Astrocyte of the spinal cord (primary cell): Measurements from ENCODE around the gene SLC25A44.
"Not testable (repeated sequence)": the region's sequence is repeated elsewhere in the genome, so short reads cannot be mapped to it uniquely, and the experiment has no call there.

Experiments used
- DNase-seq: peaks from one replicate; pipeline ENCODE4 v3.0.0; 2011; ENCODE audit warnings: low read depth, low spot score
- H3K4me3 ChIP-seq: 2 replicates; pipeline ENCODE4 v1.5.1; 2011; ENCODE audit warnings: low read depth, mild to moderate bottlenecking, low read length, moderate library complexity
- in situ Hi-C: cut with HindIII; loops from 2 replicates; pipeline ENCODE4 v1.10.0; 2017; ENCODE audit warnings: low sequenced_read_pairs
- TF ChIP-seq, protein P1 (sequence below): IDR thresholded peaks from 2 replicates; pipeline ENCODE4 v1.5.1; 2012; ENCODE audit warnings: low read depth, mild to moderate bottlenecking, low read length, inconsistent platforms

SLC25A44 gene

DNA sequence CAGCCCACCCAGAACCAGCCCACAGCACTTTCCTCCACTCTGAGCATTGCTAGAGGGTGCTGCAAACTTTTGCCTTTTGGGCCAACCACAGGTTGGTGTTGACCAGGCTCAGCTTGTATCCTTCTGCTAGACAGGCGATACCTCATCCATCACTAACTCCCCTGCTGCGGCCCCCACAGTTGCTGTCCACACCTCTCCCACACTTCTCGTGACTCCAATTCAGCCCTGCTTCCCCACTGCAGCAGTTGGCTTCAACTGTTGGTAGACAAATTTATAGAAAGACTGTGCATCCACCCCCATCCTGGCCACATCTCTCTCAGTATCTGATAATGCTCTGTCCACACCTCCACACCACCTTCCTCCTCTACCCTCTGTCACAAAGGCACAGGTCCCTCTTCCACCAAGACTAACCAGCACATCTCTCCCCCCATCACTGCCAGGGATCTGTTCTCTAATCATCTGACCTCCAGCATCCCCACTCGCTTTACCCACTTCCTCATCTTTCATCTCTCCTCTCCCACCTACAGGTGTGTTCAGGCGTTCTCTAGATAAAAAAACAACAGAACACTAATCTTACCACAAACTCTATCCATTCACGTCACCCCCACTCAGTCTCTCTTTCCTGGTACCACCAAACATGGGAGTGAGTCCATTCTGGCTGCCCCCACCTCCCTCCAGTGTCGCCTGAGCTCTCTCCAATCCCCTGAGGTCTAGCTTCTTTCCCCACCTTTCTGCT, 15.8 kb upstream of the SLC25A44 start:
- in situ Hi-C loops = no loop called here

DNA sequence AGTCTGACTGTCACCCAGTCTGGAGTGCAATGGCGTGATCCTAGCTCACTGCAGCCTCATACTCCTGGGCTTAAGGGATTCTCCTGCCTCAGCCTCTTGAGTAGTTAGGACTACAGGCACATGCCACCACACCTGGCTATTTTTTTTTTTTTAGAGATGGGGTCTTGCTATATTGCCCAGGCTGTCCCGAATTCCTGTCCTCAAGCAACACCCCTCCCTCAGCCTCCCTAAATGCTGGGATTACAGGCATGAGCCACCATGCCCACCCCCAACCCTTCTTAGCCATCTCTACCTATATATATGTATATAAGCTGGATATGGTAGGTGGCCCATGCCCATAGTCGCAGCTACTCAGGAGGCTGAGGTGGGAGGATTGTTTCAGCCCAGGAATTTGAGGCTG, 13.4 kb upstream of the SLC25A44 start:
- DNase-seq = no peak
- TF ChIP-seq, protein P1, sequence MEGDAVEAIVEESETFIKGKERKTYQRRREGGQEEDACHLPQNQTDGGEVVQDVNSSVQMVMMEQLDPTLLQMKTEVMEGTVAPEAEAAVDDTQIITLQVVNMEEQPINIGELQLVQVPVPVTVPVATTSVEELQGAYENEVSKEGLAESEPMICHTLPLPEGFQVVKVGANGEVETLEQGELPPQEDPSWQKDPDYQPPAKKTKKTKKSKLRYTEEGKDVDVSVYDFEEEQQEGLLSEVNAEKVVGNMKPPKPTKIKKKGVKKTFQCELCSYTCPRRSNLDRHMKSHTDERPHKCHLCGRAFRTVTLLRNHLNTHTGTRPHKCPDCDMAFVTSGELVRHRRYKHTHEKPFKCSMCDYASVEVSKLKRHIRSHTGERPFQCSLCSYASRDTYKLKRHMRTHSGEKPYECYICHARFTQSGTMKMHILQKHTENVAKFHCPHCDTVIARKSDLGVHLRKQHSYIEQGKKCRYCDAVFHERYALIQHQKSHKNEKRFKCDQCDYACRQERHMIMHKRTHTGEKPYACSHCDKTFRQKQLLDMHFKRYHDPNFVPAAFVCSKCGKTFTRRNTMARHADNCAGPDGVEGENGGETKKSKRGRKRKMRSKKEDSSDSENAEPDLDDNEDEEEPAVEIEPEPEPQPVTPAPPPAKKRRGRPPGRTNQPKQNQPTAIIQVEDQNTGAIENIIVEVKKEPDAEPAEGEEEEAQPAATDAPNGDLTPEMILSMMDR = no peak
- in situ Hi-C loops = no loop called here
- H3K4me3 ChIP-seq = no peak overlapping the region

More for the DNA sequence above, 15.8 kb upstream of the SLC25A44 start:
- TF ChIP-seq, protein P1 = no peak
- no peak for DNase-seq
- H3K4me3 ChIP-seq = no peak overlapping the region

DNA sequence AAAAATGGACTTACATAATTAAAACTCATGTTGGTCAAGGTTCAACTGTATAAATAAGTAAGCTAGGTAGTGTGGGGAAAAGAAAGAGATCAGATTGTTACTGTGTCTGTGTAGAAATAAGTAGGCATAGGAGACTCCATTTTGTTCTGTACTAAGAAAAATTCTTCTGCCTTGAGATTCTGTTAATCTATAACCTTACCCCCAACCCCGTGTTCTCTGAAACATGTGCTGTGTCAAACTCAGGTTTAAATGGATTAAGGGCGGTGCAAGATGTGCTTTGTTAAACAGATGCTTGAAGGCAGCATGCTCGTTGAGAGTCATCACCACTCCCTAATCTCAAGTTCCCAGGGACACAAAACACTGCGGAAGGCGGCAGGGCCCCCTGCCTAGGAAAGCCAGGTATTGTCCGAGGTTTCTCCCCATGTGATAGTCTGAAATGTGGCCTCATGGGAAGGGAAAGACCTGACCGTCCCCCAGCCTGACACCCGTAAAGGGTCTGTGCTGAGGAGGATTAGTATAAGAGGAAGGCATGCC, 12.4 kb upstream of the SLC25A44 start:
- in situ Hi-C loops, H3K4me3 ChIP-seq, DNase-seq: not testable (repeated sequence)

DNA sequence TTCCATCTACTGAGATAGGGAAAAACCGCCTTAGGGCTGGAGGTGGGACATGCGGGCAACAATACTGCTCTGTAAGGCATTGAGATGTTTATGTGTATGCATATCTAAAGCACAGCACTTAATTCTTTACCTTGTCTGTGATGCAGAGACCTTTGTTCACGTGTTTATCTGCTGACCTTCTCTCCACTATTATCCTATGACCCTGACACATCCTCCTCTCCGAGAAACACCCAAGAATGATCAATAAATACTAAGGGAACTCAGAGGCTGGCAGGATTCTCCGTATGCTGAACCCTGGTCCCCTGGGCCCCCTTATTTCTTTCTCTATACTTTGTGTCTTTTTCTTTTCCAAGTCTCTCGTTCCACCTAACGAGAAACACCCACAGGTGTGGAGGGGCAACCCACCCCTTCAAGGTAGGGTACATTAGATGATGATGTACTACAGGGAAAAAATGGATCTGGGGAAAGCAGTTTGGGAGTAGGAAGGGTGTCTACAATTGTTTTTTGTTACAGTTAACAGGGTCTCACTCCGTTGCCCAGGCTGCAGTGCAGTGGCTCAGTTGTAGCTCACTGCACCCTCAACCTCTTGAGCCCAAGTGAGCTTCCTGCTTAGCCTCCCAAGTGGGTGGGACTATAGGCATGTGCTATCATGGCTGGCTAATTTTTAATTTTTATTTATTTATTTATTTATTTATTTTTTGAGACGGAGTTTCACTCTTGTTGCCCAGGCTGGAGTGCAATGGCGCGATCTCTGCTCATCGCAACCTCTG, 11.7 kb upstream of the SLC25A44 start:
- DNase-seq, H3K4me3 ChIP-seq, in situ Hi-C loops: not testable (repeated sequence)

DNA sequence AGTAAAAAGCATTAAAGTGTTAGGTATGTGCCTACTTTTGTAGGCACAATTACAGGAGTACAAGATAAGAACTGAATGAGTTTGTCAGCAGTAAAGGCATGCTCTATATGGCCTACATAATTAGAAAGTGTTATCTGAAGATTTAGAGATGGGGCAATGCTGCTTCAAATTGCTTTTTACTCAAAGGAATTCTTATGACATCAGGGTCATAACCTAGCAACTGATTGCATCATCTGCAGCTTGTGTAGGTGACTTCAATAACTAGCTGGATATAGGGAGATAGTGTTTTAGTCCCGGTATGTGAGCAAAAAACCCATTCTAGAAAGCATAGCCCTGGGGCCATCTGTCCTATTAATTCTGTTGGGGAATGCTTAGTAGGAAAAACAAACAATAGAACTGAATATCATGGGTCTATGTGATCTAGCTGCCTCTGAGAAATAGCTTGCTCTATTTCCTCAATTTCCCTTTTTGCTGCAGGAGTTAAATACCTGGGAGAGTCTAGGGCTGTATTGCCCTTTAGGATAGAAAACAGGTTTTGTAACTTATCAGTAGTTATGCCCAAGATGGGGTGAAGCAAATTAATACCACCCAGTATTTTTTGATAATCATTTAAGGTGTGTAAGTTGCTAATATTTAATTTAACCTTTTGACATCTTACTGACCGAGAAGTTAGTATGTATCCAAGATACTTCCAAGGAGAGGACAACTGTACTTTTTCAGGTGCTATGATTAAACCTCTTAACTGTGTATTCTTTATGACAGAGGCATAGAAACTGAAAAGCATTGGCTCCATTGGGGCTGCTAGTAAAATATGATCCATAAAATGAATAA, 7.3 kb upstream of the SLC25A44 start:
- in situ Hi-C loops, DNase-seq, H3K4me3 ChIP-seq: not testable (repeated sequence)

DNA sequence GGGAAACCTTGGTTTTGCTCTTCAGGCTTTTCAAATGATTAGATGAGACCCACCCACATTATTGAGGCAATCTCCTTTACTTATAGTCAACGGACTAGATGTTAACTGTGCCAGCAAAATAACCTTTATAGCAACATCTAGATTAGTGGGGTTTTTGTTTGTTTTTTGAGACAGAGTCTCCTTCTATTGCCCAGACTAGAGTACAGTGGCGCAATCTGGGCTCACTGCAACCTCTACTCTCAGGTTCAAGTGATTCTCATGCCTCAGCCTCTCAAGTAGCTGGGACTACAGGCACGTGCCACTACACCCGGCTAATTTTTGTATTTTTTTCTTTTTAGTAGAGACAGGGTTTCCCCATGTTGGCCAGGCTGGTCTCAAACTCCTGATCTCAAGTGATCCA, 3.6 kb upstream of the SLC25A44 start:
- in situ Hi-C loops, DNase-seq, H3K4me3 ChIP-seq: not testable (repeated sequence)

DNA sequence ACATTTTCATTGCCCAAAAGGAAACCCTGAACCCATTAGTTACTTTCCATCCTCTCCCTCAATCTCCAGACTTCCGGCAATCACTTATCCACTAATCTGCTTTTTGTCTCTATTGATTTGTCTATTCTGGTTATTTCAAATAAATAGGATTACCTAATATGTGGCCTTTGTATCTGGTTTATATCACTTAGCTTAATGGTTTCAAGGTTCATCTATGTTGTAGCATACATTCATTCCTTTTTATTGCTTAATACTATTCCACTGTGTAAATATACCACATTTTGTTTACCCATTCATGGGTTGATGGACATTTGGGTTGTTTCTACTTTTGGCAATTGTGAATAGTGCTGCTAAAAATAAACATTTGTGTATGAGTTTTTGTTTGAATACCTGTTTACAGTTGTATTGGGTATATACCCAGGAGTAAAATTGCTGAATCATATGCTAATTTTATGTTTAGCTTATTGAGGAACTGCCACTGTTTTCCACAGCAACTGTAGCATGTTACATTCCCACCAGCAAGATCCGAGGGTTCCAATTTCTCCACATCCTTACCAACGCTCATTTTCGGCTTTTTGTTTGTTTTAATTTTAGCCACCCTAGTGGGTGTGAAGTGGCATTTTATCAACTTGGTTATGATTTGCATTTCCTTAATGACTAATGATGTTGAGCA, 2.5 kb upstream of the SLC25A44 start:
- no peak for DNase-seq
- H3K4me3 ChIP-seq = no peak overlapping the region
- in situ Hi-C loops = no loop called here
- TF ChIP-seq, protein P1 = no peak

DNA sequence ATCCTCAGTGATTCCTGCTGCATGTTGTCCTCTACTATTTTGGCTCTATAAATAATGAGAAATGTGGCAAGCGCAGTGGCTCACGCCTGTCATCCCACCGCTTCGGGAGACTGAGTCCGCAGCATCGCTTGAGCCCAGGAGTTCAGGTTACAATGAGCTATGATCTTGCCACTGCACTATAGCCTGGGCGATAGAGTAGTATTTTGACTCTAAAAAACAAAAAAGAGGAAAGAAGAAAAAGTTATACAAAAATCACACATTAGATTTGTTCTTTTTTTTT, 756 bp upstream of the SLC25A44 start:
- TF ChIP-seq, protein P1 = no peak
- peak overlapping the region; percentile 93 for H3K4me3 ChIP-seq
- no peak for DNase-seq
- in situ Hi-C loops = no loop called here
